IMR-90 (cell line): ENCODE measurements around the gene HGF. TPM values are rescaled to one million over a fixed set of nuclear protein-coding genes. Genes with fewer than 3 reads are reported as not detected.

Experiments used
- ATAC-seq: fragments of 200-7000 bp; cut with Tn5 transposase; 2 replicates; pipeline ENCODE4 v1.9.1; 2020; ENCODE audit warnings: low read depth, mild to moderate bottlenecking, moderate library complexity
- BruUV-seq: library from RNA; stranded (reverse); fragments of 400-500 nt; replicated peaks from 2 replicates; lab custom pipeline; 2021; lab: Mats Ljungman, UMichigan
- CTCF ChIA-PET: fragments of 300-600 bp; formaldehyde crosslinking; extraction: SDS; loops from one replicate; lab custom pipeline; 2021; ENCODE audit warnings: antibody characterized with exemption; lab: Yijun Ruan, JAX
- POLR2A ChIA-PET: fragments of 300-600 bp; sonication (Branson Sonifier 250); formaldehyde crosslinking; loops from one replicate; lab custom pipeline; 2022; ENCODE audit warnings: antibody characterized with exemption; ENCODE audit not compliant: unreplicated experiment; lab: Charles Lee
- DNase-seq: peaks from one replicate; pipeline ENCODE4 v3.0.0; 2013
- H2AFZ ChIP-seq: replicated peaks from 2 replicates; pipeline ENCODE3; 2013; ENCODE audit warnings: low read length, mild to moderate bottlenecking; ENCODE audit not compliant: poor library complexity
- H2AK5ac ChIP-seq: 2 replicates; pipeline ENCODE4 v1.6.1; 2013; ENCODE audit warnings: low read depth, low read length, inconsistent platforms
- H2AK9ac ChIP-seq: replicated peaks from 2 replicates; pipeline ENCODE3; 2013; ENCODE audit warnings: mild to moderate bottlenecking, low read depth, low read length, moderate library complexity; ENCODE audit not compliant: poor library complexity
- H2BK120ac ChIP-seq: 2 replicates; pipeline ENCODE4 v1.6.1; 2013; ENCODE audit warnings: low read depth, low read length, inconsistent platforms
- H2BK15ac ChIP-seq: 3 replicates; pipeline ENCODE4 v1.6.1; 2013; ENCODE audit warnings: low read depth, low read length, inconsistent platforms
- H2BK20ac ChIP-seq: 2 replicates; pipeline ENCODE4 v1.6.1; 2013; ENCODE audit warnings: low read depth, mild to moderate bottlenecking, inconsistent platforms, low read length, moderate library complexity
- H2BK5ac ChIP-seq: 2 replicates; pipeline ENCODE4 v1.6.1; 2013; ENCODE audit warnings: mild to moderate bottlenecking, low read depth, low read length, inconsistent platforms; ENCODE audit not compliant: poor library complexity, severe bottlenecking
- H3K14ac ChIP-seq: replicated peaks from 2 replicates; pipeline ENCODE4 v1.6.1; 2013; ENCODE audit warnings: low read depth, low read length, inconsistent platforms
- H3K18ac ChIP-seq: 2 replicates; pipeline ENCODE4 v1.6.1; 2013; ENCODE audit warnings: low read depth, low read length, control low read depth
- H3K23ac ChIP-seq: 2 replicates; pipeline ENCODE4 v1.6.1; 2013; ENCODE audit warnings: low read depth, low read length, inconsistent platforms
- H3K27ac ChIP-seq: 2 replicates; pipeline ENCODE4 v1.5.1; 2013; ENCODE audit warnings: mild to moderate bottlenecking, control low read depth, low read length; ENCODE audit not compliant: insufficient read depth
- H3K27me3 ChIP-seq: 2 replicates; pipeline ENCODE4 v1.6.1; 2013; ENCODE audit warnings: low read length; ENCODE audit not compliant: control insufficient read depth, insufficient read depth
- H3K36me3 ChIP-seq: 2 replicates; pipeline ENCODE4 v1.6.1; 2013; ENCODE audit warnings: low read length, mixed read lengths; ENCODE audit not compliant: control insufficient read depth, insufficient read depth
- H3K4ac ChIP-seq: 2 replicates; pipeline ENCODE4 v1.6.1; 2013; ENCODE audit warnings: low read depth, low read length, inconsistent platforms
- H3K4me1 ChIP-seq: 2 replicates; pipeline ENCODE4 v1.6.1; 2013; ENCODE audit warnings: low read length, mixed read lengths; ENCODE audit not compliant: control insufficient read depth, insufficient read depth
- H3K4me2 ChIP-seq: 2 replicates; pipeline ENCODE4 v1.6.1; 2013; ENCODE audit warnings: low read depth, mild to moderate bottlenecking, control low read depth, low read length, moderate library complexity
- H3K4me3 ChIP-seq: 2 replicates; pipeline ENCODE4 v1.5.1; 2013; ENCODE audit warnings: low read depth, mild to moderate bottlenecking, control low read depth, low read length, moderate library complexity; ENCODE audit not compliant: insufficient read depth
- H3K56ac ChIP-seq: 2 replicates; pipeline ENCODE4 v1.6.1; 2013; ENCODE audit warnings: low read length, inconsistent platforms; ENCODE audit not compliant: insufficient read depth; ENCODE audit errors: extremely low read depth
- H3K79me1 ChIP-seq, 2 experiments: 2 replicates each; pipeline ENCODE4 v1.6.1; 2013; ENCODE audit warnings: low read length in 2 of 2, inconsistent platforms in 1 of 2, low read depth in 1 of 2
- H3K9ac ChIP-seq: 2 replicates; pipeline ENCODE4 v1.6.1; 2013; ENCODE audit warnings: low read depth, low read length, control low read depth
- H3K9me1 ChIP-seq: 2 replicates; pipeline ENCODE4 v1.6.1; 2013; ENCODE audit warnings: low read length, inconsistent platforms; ENCODE audit not compliant: insufficient read depth
- H3K9me3 ChIP-seq: 2 replicates; pipeline ENCODE4 v1.6.1; 2013; ENCODE audit warnings: low read length; ENCODE audit not compliant: control insufficient read depth, insufficient read depth
- H4K20me1 ChIP-seq: 2 replicates; pipeline ENCODE4 v1.6.1; 2013; ENCODE audit warnings: low read length, inconsistent platforms; ENCODE audit not compliant: insufficient read depth
- H4K5ac ChIP-seq: 2 replicates; pipeline ENCODE4 v1.6.1; 2013; ENCODE audit warnings: mild to moderate bottlenecking, low read depth, low read length, control low read depth
- H4K8ac ChIP-seq, 2 experiments: 2 replicates each; pipeline ENCODE4 v1.6.1; 2013; ENCODE audit warnings: low read depth in 2 of 2, low read length in 2 of 2, control low read depth in 1 of 2, inconsistent platforms in 1 of 2
- H4K91ac ChIP-seq: 2 replicates; pipeline ENCODE4 v1.6.1; 2013; ENCODE audit warnings: low read depth, low read length, inconsistent platforms; ENCODE audit not compliant: insufficient read depth
- BHLHE40 ChIP-seq: fragments of 150-350 bp; IDR thresholded peaks from 2 replicates; pipeline ENCODE4 v1.6.1; 2016; ENCODE audit warnings: mild to moderate bottlenecking, low read depth, low read length
- CEBPB ChIP-seq: IDR thresholded peaks from 2 replicates; pipeline ENCODE4 v1.6.1; 2012; ENCODE audit warnings: low read depth, low read length, improper control_type of control experiment
- CHD1 ChIP-seq: IDR thresholded peaks from 2 replicates; pipeline ENCODE4 v1.6.1; 2012; ENCODE audit warnings: low read depth, low read length, improper control_type of control experiment
- ELK1 ChIP-seq: fragments of 150-350 bp; IDR thresholded peaks from 2 replicates; pipeline ENCODE4 v1.6.1; 2016; ENCODE audit warnings: low read depth, mild to moderate bottlenecking, low read length, moderate library complexity, borderline replicate concordance
- FOS ChIP-seq: fragments of 150-350 bp; IDR thresholded peaks from 2 replicates; pipeline ENCODE4 v1.6.1; 2016; ENCODE audit warnings: low read depth, low read length
- MAFK ChIP-seq: IDR thresholded peaks from 2 replicates; pipeline ENCODE4 v1.6.1; 2012; ENCODE audit warnings: low read depth, low read length, improper control_type of control experiment
- MAZ ChIP-seq: IDR thresholded peaks from 2 replicates; pipeline ENCODE4 v1.6.1; 2012; ENCODE audit warnings: low read depth, mild to moderate bottlenecking, low read length, improper control_type of control experiment, moderate library complexity, borderline replicate concordance
- MXI1 ChIP-seq: IDR thresholded peaks from 2 replicates; pipeline ENCODE4 v1.6.1; 2012; ENCODE audit warnings: low read depth, mild to moderate bottlenecking, low read length, moderate library complexity, borderline replicate concordance
- NFE2L2 ChIP-seq: fragments of 150-350 bp; IDR thresholded peaks from 2 replicates; pipeline ENCODE4 v1.6.1; 2016; ENCODE audit warnings: low read depth, mild to moderate bottlenecking, low read length
- POLR2A ChIP-seq: IDR thresholded peaks from 2 replicates; pipeline ENCODE4 v1.6.1; 2012; ENCODE audit warnings: mild to moderate bottlenecking, low read depth, low read length
- RAD21 ChIP-seq: IDR thresholded peaks from 2 replicates; pipeline ENCODE4 v1.6.1; 2012; ENCODE audit warnings: low read length, improper control_type of control experiment
- RCOR1 ChIP-seq: IDR thresholded peaks from 2 replicates; pipeline ENCODE4 v1.6.1; 2012; ENCODE audit warnings: mild to moderate bottlenecking, low read length, improper control_type of control experiment; ENCODE audit not compliant: insufficient replicate concordance
- RFX5 ChIP-seq: IDR thresholded peaks from 2 replicates; pipeline ENCODE4 v1.8.0; 2012; ENCODE audit warnings: low read depth, mild to moderate bottlenecking, low read length, moderate library complexity
- SMC3 ChIP-seq: fragments of 150-350 bp; IDR thresholded peaks from 2 replicates; pipeline ENCODE4 v1.6.1; 2016; ENCODE audit warnings: low read depth, mild to moderate bottlenecking, antibody characterized with exemption, low read length, moderate library complexity
- USF2 ChIP-seq: fragments of 150-350 bp; IDR thresholded peaks from 2 replicates; pipeline ENCODE4 v1.6.1; 2017; ENCODE audit warnings: mild to moderate bottlenecking, antibody characterized with exemption, low read length, low read depth
- WGBS, 2 experiments: methylation state at CpG; one replicate each; pipeline versions ENCODE4 v1.1.5 to v1.1.7; 2013; ENCODE audit warnings: missing lambda C conversion rate in 2 of 2; ENCODE audit not compliant: insufficient read length in 1 of 2; ENCODE audit errors: extremely low coverage in 2 of 2; 5-methylcytosine and 5-hydroxymethylcytosine counted together
- dilution Hi-C: fragments of 300-500 bp; cut with HindIII; formaldehyde crosslinking; loops from one replicate; pipeline ENCODE4 v1.14.3; 2018; ENCODE audit warnings: low sequenced_read_pairs; ENCODE audit not compliant: unreplicated experiment
- in situ Hi-C: fragments of 300-500 bp; cut with MboI; formaldehyde crosslinking; loops from 3 replicates; pipeline ENCODE4 v1.14.3; 2019; ENCODE audit warnings: low sequenced_read_pairs, inconsistent platforms, mixed read lengths
- intact Hi-C: fragments of 100-400 bp; cut with micrococcal nuclease; formaldehyde crosslinking; loops from 2 replicates; pipeline ENCODE4 v1.10.0; 2022
- polyA plus RNA-seq, 3 experiments: library from polyadenylated mRNA; depleted of rRNA; stranded (reverse); fragments of >200 nt; gene quantifications; 2 replicates each; pipeline ENCODE4 v1.2.3, GENCODE V29; 2012; ENCODE audit warnings: low replicate concordance in 1 of 3
- total RNA-seq: library from RNA; depleted of rRNA; stranded (reverse); fragments of >200 nt; gene quantifications from 2 replicates; pipeline ENCODE4 v1.2.3, GENCODE V29; 2012
- TF ChIP-seq, protein P1 (sequence below): conservative IDR thresholded peaks from 2 replicates; pipeline ENCODE4 v1.5.1; 2012; ENCODE audit warnings: mild to moderate bottlenecking, low read depth, low read length, improper control_type of control experiment

HGF gene
- total and polyA plus RNA-seq, 2 of the 4 experiments (the other 2 are of a cell fraction): 16.8 to 50.9 TPM

DNA sequence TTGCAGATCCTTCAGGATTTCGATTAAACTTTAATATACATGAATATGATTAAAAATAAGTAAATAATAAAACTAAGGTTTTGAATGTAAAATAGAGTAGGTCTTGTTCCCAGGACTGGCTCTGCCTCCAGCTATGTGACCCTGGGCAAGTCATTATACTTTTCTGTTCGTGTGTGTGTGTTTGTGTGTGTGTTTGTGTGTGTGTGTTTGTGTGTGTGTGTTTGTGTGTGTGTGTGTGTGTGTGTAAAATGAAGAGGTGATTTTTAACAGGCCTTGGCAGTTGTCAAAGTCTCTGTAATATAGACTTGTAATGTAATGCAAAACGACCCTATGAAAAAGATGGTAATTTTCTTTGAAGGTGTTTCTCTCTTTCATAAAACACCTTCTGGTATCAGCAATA lies 79.2 kb downstream of the HGF start:
- ChIA-PET CTCF (no interaction called here), POLR2A (no interaction called here)
- Histone ChIP-seq H3K9me3 (no peaks in the 10 kb centered on the region), H2AFZ (no peak overlapping the region), H3K18ac (peak overlapping the region; percentile 90), H3K9me1 (peaks cover 3% of the 10 kb centered on the region; the same call in 1 of the 2 replicates), H3K4me2 (peak overlapping the region; percentile 33), H3K56ac (peak overlapping the region; percentile 68; the same call in 1 of the 2 replicates), H2AK9ac (no peak overlapping the region), H3K27ac (peak overlapping the region; percentile 77), H3K27me3 (no peaks in the 10 kb centered on the region), H4K8ac (peak overlapping the region; percentile 37 to 81), H3K4ac (peak overlapping the region; percentile 90), H2AK5ac (peak overlapping the region; percentile 92), H4K20me1 (no peaks in the 10 kb centered on the region), H3K4me3 (no peak overlapping the region), H3K9ac (peak overlapping the region; percentile 33; the same call in 1 of the 2 replicates), H3K4me1 (peaks cover 12% of the 10 kb centered on the region; the same call in 1 of the 2 replicates), H2BK120ac (peak overlapping the region; percentile 90), H3K23ac (peak overlapping the region; percentile 73; the same call in 1 of the 2 replicates), H2BK20ac (peak overlapping the region; percentile 93), H4K91ac (peak overlapping the region; percentile 91), H3K36me3 (no peaks in the 10 kb centered on the region), H4K5ac (peak overlapping the region; percentile 67), H2BK5ac (peak overlapping the region; percentile 93), H3K79me1 (no peaks in the 10 kb centered on the region), H2BK15ac (peak overlapping the region; percentile 88; the same call in 2 of the 3 replicates), H3K14ac (peak overlapping the region; percentile 18)
- TF ChIP-seq NFE2L2 (no peak), RCOR1 (no peak), RAD21 (no peak), MAFK (no peak), ELK1 (no peak), CEBPB (no peak), FOS (no peak), BHLHE40 (no peak), USF2 (no peak), RFX5 (no peak), CHD1 (no peak), SMC3 (no peak), MXI1 (no peak), POLR2A (no peak), MAZ (no peak)
- TF ChIP-seq, protein P1, sequence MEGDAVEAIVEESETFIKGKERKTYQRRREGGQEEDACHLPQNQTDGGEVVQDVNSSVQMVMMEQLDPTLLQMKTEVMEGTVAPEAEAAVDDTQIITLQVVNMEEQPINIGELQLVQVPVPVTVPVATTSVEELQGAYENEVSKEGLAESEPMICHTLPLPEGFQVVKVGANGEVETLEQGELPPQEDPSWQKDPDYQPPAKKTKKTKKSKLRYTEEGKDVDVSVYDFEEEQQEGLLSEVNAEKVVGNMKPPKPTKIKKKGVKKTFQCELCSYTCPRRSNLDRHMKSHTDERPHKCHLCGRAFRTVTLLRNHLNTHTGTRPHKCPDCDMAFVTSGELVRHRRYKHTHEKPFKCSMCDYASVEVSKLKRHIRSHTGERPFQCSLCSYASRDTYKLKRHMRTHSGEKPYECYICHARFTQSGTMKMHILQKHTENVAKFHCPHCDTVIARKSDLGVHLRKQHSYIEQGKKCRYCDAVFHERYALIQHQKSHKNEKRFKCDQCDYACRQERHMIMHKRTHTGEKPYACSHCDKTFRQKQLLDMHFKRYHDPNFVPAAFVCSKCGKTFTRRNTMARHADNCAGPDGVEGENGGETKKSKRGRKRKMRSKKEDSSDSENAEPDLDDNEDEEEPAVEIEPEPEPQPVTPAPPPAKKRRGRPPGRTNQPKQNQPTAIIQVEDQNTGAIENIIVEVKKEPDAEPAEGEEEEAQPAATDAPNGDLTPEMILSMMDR: no peak
- dilution Hi-C loops (no loop called here), in situ Hi-C loops (no loop called here), intact Hi-C loops (loop anchor here (5.0 kb wide), 1 partner anchor 188 kb away; no protein-coding TSS in a partner anchor)
- TSS peak; percentile 92 for BruUV-seq
- DNase-seq (no peak), ATAC-seq (no peak)
- WGBS, 2 experiments: no CpG with 5 or more reads among the region's 3 CpGs
